ENCODE results near the gene GHDC.
"Not testable (repeated sequence)": the region's sequence is repeated elsewhere in the genome, so short reads cannot be mapped to it uniquely, and the experiment has no call there.

DNA sequence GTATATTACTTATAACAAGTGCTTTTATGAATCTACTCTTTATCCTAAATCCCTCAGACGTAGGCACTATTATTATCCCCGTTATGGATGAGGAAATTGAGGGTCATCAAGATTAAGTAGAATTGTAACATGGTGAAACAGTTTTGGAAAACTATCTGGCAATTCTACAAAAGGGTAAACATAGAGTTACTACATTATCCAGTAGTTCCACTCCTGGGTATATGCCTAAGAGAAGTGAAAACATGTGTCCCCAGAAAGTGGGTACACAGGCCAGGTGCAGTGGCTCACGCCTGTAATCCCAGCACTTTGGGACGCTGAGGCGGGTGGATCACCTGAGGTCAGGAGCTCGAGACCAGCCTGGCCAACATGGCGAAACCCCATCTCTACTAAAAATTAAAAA lies 45.3 kb upstream of the GHDC start:
- TF ChIP-seq, protein P1, sequence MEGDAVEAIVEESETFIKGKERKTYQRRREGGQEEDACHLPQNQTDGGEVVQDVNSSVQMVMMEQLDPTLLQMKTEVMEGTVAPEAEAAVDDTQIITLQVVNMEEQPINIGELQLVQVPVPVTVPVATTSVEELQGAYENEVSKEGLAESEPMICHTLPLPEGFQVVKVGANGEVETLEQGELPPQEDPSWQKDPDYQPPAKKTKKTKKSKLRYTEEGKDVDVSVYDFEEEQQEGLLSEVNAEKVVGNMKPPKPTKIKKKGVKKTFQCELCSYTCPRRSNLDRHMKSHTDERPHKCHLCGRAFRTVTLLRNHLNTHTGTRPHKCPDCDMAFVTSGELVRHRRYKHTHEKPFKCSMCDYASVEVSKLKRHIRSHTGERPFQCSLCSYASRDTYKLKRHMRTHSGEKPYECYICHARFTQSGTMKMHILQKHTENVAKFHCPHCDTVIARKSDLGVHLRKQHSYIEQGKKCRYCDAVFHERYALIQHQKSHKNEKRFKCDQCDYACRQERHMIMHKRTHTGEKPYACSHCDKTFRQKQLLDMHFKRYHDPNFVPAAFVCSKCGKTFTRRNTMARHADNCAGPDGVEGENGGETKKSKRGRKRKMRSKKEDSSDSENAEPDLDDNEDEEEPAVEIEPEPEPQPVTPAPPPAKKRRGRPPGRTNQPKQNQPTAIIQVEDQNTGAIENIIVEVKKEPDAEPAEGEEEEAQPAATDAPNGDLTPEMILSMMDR (IDR thresholded peaks at IDR 0.05) = not testable (repeated sequence)
- TF ChIP-seq POLR2AphosphoS5, EP300, POLR2A (IDR thresholded peaks at IDR 0.05): not testable (repeated sequence)
